22Rv1 (cell line): Measurements from ENCODE around the gene BATF2.
"Not testable (repeated sequence)": the region's sequence is repeated elsewhere in the genome, so short reads cannot be mapped to it uniquely, and the experiment has no call there.

Source experiments
- H3K27ac ChIP-seq: fragments of 450-650 bp; 2 replicates; pipeline ENCODE4 v1.5.1; 2017
- ZFX ChIP-seq: fragments of 450-650 bp; IDR thresholded peaks from 2 replicates; pipeline ENCODE4 v1.6.1; 2017; ENCODE audit warnings: antibody characterized with exemption, borderline replicate concordance
- TF ChIP-seq, protein P1 (sequence below): fragments of 450-650 bp; IDR thresholded peaks from 2 replicates; pipeline ENCODE4 v1.5.1; 2017; ENCODE audit warnings: mild to moderate bottlenecking

Gene BATF2

DNA sequence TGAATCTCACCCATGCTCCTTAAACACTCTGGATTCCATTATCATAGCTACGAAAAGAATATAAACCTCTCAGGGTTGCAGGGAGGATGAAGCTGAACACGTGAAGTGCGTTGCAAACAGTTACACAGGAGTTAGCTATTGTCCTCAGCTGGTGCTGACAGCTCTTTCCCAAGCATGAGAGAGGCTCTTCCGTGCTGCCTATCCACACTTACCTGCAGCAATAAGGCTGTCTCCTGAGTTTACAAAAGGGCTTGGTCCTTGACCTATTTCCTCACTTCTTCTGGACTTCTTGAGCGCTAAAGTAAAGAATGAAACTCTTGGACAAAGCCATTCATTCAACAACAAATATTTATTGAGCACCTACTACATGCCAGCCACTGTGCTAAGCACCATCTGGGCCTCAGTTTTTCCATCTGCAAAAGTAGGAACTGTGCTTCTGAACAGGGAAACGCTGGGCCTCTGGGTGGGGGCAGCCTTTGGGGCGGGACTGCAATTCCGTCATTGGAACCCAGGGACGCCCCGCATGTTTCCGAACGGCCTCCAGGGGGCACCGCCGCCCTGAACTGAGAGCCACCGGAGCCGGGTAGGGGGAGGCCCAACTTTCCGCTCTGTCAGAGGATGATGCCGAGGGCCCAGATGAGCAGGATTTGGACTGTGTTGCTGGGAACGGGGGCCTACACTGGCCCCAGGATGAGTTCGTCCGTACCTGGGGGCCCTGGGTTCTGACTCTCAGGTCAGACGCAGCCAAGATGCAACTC lies 16.5 kb upstream of the BATF2 start:
- H3K27ac ChIP-seq = peak overlapping the region; percentile 83
- TF ChIP-seq, protein P1, sequence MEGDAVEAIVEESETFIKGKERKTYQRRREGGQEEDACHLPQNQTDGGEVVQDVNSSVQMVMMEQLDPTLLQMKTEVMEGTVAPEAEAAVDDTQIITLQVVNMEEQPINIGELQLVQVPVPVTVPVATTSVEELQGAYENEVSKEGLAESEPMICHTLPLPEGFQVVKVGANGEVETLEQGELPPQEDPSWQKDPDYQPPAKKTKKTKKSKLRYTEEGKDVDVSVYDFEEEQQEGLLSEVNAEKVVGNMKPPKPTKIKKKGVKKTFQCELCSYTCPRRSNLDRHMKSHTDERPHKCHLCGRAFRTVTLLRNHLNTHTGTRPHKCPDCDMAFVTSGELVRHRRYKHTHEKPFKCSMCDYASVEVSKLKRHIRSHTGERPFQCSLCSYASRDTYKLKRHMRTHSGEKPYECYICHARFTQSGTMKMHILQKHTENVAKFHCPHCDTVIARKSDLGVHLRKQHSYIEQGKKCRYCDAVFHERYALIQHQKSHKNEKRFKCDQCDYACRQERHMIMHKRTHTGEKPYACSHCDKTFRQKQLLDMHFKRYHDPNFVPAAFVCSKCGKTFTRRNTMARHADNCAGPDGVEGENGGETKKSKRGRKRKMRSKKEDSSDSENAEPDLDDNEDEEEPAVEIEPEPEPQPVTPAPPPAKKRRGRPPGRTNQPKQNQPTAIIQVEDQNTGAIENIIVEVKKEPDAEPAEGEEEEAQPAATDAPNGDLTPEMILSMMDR = no peak
- TF ChIP-seq ZFX = no peak

DNA sequence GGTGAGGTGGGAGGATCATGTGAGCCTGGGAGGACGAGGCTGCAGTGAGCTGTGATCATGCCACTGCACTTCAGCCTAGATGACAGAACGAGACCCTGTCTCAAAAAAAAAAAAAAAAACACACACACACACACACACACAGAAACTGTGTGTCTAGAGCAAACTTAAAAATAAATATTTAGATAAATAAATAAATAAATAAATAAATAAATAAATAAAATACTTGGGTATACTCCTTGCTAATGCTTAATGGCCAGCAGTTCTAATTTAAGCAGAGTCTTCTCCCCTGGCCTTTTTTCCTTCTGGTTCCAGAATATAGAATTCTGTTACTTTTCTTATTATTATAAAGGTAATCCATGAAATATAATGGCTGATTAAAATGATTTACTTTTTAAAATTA lies 12.1 kb upstream of the BATF2 start:
- H3K27ac ChIP-seq = no peak overlapping the region
- TF ChIP-seq, protein P1 = no peak
- no peak for TF ChIP-seq ZFX

DNA sequence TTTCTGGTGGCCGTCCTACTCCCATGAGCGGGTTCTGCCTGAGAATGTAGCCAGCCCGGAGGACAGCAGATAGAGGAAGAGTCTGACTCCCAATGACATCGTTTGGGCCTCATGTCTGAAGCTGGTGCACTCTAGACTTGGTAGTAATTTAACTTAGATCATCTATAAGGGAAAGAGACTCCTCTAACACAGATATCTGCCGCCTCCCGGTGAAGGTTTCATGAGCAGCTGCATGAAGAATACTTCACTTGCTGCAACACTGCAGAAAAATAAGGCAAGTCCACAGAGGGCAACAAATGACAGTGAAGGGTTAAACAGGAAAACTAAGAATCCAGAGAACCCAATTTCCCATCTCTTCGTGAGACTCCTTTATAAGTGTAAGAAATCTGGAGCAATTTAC lies 11.2 kb upstream of the BATF2 start:
- H3K27ac ChIP-seq = no peak overlapping the region

DNA sequence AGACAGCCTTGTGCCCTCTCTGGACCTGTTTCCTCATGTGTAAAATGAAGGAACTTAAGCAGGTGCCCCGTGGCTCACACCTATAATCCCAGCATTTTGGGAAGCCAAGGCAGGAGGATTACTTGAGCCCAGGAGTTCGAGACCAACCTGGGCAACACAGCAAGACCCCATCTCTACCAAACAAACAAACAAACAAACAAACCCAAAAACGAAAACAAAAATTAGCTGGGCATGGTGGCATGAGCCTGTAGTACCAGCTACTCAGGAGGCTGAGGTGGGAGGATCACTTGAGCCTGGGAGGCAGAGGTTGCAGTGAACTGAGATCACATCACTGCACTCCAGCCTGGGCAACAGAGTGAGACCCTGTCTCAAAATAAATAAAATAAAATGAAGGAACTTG lies 7.2 kb upstream of the BATF2 start:
- H3K27ac ChIP-seq = not testable (repeated sequence)

More for the DNA sequence above, 11.2 kb upstream of the BATF2 start:
- no peak for TF ChIP-seq ZFX
- TF ChIP-seq, protein P1 = no peak

DNA sequence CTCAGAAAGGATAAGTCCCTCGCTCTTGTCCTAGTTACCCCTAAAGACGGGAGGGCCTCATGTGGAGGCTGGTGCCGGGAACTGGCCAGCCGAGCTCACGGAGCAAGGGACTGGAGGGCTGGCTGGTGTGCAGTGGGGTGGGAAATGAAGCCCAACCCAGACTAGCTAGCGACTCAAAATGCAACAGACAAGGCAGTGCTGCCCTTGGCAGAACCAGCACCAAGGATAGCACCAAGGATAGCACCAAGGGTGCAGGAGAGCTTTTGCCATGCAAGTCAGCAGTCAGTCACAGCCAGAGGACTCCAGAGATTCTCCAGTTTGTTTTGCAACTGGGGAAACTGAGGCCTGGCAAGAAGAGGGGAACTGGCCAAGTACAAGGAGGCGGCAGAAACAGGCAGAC lies 6.5 kb upstream of the BATF2 start:
- no peak for TF ChIP-seq ZFX
- TF ChIP-seq, protein P1 = no peak
- no peak overlapping the region for H3K27ac ChIP-seq

DNA sequence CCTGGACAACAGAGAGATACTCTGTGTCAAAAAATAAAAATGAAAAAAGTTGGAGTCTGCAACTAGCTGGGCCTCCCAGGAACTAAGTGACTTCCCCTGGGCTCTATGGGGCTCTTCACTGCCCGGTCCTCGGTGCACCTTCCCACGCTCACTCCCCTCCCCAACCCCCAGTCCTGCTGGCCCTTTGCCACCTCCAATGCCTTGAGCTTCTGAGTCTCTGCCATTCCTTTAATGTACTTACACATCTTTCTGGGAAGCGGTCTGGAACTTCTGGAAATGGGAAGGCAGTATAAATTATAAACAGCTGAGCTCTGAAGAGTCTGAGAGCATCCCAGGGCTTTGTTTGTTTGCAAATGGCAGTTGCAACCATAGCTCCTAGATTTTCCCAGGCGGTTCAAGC lies 5.9 kb upstream of the BATF2 start:
- TF ChIP-seq, protein P1 = no peak
- TF ChIP-seq ZFX = no peak
- H3K27ac ChIP-seq = no peak overlapping the region

DNA sequence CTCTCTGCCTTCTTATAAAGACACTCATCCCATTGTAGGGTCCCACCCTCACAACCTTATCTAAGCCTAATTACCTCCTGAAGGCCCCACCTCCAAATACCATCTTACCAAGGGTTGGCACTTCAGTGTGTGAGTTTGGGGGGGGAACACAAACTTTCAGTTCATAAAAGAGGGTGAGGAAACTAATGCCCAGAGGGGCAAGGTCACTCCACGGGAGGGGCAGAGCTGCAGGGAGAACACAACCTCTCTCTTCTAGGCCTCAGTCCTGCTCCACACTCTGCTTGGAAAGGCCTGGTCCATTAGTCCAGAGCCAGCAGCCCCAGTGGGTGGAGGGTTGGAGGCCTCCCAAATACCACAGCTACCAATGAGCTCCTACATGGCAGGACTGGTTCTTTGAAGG lies 2.7 kb upstream of the BATF2 start:
- TF ChIP-seq, protein P1 = no peak
- no peak for TF ChIP-seq ZFX
- H3K27ac ChIP-seq = peak overlapping the region; percentile 58
